ENCODE results near the gene FGF1. TPM values are rescaled to one million over a fixed set of nuclear protein-coding genes. Genes with fewer than 3 reads are reported as not detected.

Gene FGF1
- polyA plus RNA-seq, 3 donors, result not detected

DNA sequence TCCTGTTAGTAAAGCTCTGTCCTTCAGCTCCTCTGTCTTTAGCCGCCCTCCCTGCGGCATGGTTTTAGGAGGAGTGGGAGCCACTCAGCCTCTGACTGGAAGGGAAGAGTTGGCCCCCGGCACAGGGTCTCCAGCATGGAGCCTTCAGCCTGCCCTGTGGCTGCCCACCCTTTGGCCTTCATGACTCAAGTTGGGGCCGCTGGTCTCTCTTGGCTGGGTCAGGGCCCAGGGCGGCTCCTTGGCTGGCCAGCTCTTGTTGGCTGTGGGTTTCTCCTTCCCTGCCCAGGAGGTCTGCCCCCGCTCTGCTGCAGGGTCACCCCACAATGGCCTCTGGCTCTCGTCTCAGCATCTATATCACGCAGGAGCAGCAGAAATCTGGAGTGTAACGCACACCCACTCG, 25.7 kb downstream of the FGF1 start:
- H4K20me1 ChIP-seq (ENCODE audit: insufficient read depth, low read length), result no peaks in the 10 kb centered on the region
- peaks cover 3% of the 10 kb centered on the region for H3K4me1 Mint-ChIP-seq

DNA sequence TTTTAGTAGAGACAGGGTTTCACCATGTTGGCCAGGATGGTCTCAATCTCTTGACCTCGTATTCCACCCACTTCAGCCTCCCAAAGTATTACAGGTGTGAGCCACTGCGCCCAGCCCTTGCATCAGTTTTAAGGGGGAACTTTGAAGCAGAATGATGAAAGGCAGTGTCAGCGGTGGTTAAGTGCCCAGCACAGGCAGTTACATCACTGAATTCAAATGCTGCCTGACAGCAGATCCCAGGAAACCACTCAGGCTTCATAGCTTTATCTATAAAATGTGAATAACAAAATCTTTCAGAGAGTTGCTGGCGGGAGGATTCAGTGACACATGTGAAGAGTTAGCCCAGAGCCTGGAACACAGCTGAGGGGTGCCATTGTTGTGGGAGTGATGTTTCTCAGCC, 26.5 kb downstream of the FGF1 start:
- Mint-ChIP-seq H3K4me1 (no peaks in the 10 kb centered on the region), H3K36me3 (no peaks in the 10 kb centered on the region), H3K27me3 (ENCODE audit: low read depth in 3 of 3) (peaks cover 6 to 17% (median 12%) of the 10 kb centered on the region in 3 donors), H3K9me3 (peaks cover 0 to 6% (median 0%) of the 10 kb centered on the region in 7 donors), H3K4me3 (no peak overlapping the region), H3K27ac (no peak overlapping the region)
- Histone ChIP-seq H3K36me3 (replicated peaks in 1 of 2; ENCODE audit: control insufficient read depth in 1 of 2, insufficient read depth in 2 of 2, low read length in 2 of 2) (no peaks in the 10 kb centered on the region), H3K79me2 (ENCODE audit: insufficient read depth, low read length) (no peaks in the 10 kb centered on the region), H2AFZ (ENCODE audit: insufficient read depth, low read depth, low read length, poor library complexity, severe bottlenecking) (no peak overlapping the region), H3K4me3 (replicated peaks in 1 of 3; ENCODE audit: low read depth in 2 of 3, low read length in 3 of 3) (no peak overlapping the region), H3K9ac (ENCODE audit: insufficient read depth, low read length, poor library complexity, severe bottlenecking) (no peak overlapping the region), H4K20me1 (ENCODE audit: insufficient read depth, low read length) (no peaks in the 10 kb centered on the region), H3K27me3 (ENCODE audit: control insufficient read depth in 2 of 2, insufficient read depth in 2 of 2, low read length in 2 of 2) (peaks cover 3 to 10% of the 10 kb centered on the region in 2 donors), H3K4me1 (ENCODE audit: control insufficient read depth in 1 of 2, insufficient read depth in 2 of 2, low read length in 2 of 2) (no peaks in the 10 kb centered on the region), H3K4me2 (replicated peaks; ENCODE audit: extremely low read depth, low read length, poor library complexity, severe bottlenecking) (no peak overlapping the region), H3K9me3 (replicated peaks in 1 of 2; ENCODE audit: control insufficient read depth in 1 of 2, insufficient read depth in 1 of 2, low read length in 2 of 2) (no peaks in the 10 kb centered on the region), H3K27ac (ENCODE audit: low read depth in 1 of 2, low read length in 2 of 2) (no peak overlapping the region)
- no peak for DNase-seq
- intact Hi-C loops (cut with micrococcal nuclease), result loop anchor here in 1 of 2 donors (5.0 kb wide), 2 partner anchors 43 to 228 kb away; no protein-coding TSS in a partner anchor
- TF ChIP-seq, protein P1, sequence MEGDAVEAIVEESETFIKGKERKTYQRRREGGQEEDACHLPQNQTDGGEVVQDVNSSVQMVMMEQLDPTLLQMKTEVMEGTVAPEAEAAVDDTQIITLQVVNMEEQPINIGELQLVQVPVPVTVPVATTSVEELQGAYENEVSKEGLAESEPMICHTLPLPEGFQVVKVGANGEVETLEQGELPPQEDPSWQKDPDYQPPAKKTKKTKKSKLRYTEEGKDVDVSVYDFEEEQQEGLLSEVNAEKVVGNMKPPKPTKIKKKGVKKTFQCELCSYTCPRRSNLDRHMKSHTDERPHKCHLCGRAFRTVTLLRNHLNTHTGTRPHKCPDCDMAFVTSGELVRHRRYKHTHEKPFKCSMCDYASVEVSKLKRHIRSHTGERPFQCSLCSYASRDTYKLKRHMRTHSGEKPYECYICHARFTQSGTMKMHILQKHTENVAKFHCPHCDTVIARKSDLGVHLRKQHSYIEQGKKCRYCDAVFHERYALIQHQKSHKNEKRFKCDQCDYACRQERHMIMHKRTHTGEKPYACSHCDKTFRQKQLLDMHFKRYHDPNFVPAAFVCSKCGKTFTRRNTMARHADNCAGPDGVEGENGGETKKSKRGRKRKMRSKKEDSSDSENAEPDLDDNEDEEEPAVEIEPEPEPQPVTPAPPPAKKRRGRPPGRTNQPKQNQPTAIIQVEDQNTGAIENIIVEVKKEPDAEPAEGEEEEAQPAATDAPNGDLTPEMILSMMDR (IDR thresholded peaks at IDR 0.05), result no peak
- WGBS (ENCODE audit: insufficient coverage), result 90% methylated on average over 2 of the region's 4 CpGs

More for the DNA sequence above, 25.7 kb downstream of the FGF1 start:
- Mint-ChIP-seq H3K27me3 (ENCODE audit: low read depth in 3 of 3) (peaks cover 2 to 13% (median 8%) of the 10 kb centered on the region in 3 donors), H3K9me3 (peaks cover 0 to 6% (median 0%) of the 10 kb centered on the region in 7 donors), H3K36me3 (no peaks in the 10 kb centered on the region), H3K4me3 (no peak overlapping the region), H3K27ac (peak overlapping the region in 1 of 7 donors; percentile 52)
- WGBS (ENCODE audit: insufficient coverage), result 91% methylated on average over 7 of the region's 10 CpGs
- Histone ChIP-seq H3K4me3 (replicated peaks in 1 of 3; ENCODE audit: low read depth in 2 of 3, low read length in 3 of 3) (no peak overlapping the region), H3K79me2 (ENCODE audit: insufficient read depth, low read length) (no peaks in the 10 kb centered on the region), H3K9ac (ENCODE audit: insufficient read depth, low read length, poor library complexity, severe bottlenecking) (no peak overlapping the region), H3K27me3 (ENCODE audit: control insufficient read depth in 2 of 2, insufficient read depth in 2 of 2, low read length in 2 of 2) (peaks cover 3 to 8% of the 10 kb centered on the region in 2 donors), H3K9me3 (replicated peaks in 1 of 2; ENCODE audit: control insufficient read depth in 1 of 2, insufficient read depth in 1 of 2, low read length in 2 of 2) (no peaks in the 10 kb centered on the region), H3K27ac (ENCODE audit: low read depth in 1 of 2, low read length in 2 of 2) (no peak overlapping the region), H3K4me2 (replicated peaks; ENCODE audit: extremely low read depth, low read length, poor library complexity, severe bottlenecking) (no peak overlapping the region), H3K4me1 (ENCODE audit: control insufficient read depth in 1 of 2, insufficient read depth in 2 of 2, low read length in 2 of 2) (no peaks in the 10 kb centered on the region), H2AFZ (ENCODE audit: insufficient read depth, low read depth, low read length, poor library complexity, severe bottlenecking) (no peak overlapping the region), H3K36me3 (replicated peaks in 1 of 2; ENCODE audit: control insufficient read depth in 1 of 2, insufficient read depth in 2 of 2, low read length in 2 of 2) (no peaks in the 10 kb centered on the region)
- TF ChIP-seq, protein P1 (IDR thresholded peaks at IDR 0.05), result no peak
- intact Hi-C loops (cut with micrococcal nuclease), result no loop called here
- DNase-seq, result no peak

Data from CD14-positive monocyte (primary cell).